Measurements from ENCODE around the gene FOXD4L1.
"Not testable (repeated sequence)": the region's sequence is repeated elsewhere in the genome, so short reads cannot be mapped to it uniquely, and the experiment has no call there.

GRCh38 chr2:113502216-113503093, 4.0 kb downstream of the FOXD4L1 start:
- TF ChIP-seq POLR2A, CTCF (IDR thresholded peaks at IDR 0.05): not testable (repeated sequence)

All from right lobe of liver (tissue), 4 donors.